Epithelial cell of prostate (primary cell): ENCODE data around the gene LRRC74A.
"Not testable (repeated sequence)": the region's sequence is repeated elsewhere in the genome, so short reads cannot be mapped to it uniquely, and the experiment has no call there.

Experiments used
- DNase-seq: peaks from one replicate; pipeline ENCODE4 v3.0.0-alpha.2; 2011; ENCODE audit warnings: low read depth, low spot score
- H3K27ac ChIP-seq: fragments of 450-650 bp; 2 replicates; pipeline ENCODE4 v1.5.1; 2017; ENCODE audit warnings: mild to moderate bottlenecking

The LRRC74A gene

DNA sequence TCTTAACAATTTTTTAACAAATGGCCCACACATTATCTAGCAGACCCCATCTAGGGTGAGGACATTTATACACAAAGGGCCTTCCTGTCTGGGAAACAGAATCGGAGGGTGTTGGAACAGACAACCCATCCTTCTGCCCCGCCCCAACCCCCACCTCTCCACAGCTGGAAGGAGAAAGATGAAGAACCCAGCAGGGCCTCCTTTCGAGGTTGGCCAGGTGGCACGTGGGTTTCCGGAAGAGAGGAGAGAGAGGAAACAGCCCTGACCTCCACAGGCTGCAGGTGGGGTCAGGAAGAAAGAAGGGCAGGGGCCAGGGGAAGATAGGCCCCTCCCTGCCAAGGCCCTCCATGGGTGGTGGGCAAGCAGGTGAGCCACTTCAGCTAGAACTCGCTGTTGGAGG lies 57.2 kb downstream of the LRRC74A start:
- H3K27ac ChIP-seq = no peak overlapping the region
- DNase-seq = no peak

DNA sequence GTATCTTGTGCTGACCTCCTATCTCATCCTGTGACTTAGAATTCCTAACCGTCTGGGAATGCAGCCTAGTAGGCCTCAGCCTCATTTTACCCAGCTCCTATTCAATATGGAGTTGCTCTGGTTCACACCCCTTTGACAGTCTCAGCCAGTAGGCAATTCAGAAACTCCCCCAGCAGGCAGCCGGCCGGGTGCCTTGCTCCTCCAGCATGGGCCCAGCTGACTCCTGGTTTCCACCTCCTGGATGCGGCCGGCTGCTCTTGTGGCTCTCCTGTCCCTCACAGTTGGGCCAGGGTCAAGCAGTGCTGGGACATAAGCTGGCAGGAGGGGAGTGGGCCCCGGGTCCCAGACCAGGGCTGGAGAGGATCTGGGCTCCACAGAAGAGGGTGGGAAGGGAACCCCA lies 58.2 kb downstream of the LRRC74A start:
- H3K27ac ChIP-seq = no peak overlapping the region
- DNase-seq = no peak

DNA sequence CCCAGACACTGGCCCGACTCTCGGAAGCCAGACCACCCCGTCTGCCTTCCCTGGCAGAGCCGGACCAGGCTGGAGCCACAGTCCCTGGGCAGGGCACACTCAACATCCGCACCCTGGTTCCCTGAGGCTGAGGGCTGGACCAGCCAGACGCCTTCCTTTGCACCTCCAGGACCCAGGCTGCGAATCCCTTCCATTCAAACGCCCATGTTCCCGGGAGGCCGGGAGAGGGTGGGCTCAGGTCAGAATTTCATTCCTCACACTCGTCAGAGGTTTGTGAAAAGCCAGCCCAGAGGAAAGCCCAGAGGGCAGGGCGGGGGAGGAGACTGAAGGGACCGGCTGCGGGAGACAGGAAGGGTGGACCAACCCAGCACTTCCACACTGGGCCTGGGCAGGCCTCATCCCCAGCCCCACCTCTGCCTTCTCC lies 58.7 kb downstream of the LRRC74A start:
- no peak for DNase-seq
- H3K27ac ChIP-seq = no peak overlapping the region

DNA sequence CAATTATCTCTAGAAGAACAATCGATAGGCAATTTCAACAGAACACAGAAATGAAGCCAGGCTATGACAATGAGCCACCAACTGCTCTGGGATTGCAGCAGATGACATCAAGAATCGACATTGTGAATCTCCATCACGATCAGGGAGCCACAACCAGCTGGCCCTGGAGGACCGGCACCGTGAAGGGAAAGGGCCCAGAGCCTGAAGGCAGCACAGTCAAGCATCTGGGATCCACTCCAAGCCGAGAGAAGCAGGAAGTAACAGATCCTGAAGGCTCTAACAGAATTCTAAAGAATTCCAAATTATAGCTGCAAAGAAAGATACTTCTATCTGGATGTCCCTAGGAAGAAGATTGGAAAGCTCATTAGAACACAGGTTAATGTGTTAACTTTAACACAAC lies 61.0 kb downstream of the LRRC74A start:
- H3K27ac ChIP-seq = no peak overlapping the region
- DNase-seq = no peak

DNA sequence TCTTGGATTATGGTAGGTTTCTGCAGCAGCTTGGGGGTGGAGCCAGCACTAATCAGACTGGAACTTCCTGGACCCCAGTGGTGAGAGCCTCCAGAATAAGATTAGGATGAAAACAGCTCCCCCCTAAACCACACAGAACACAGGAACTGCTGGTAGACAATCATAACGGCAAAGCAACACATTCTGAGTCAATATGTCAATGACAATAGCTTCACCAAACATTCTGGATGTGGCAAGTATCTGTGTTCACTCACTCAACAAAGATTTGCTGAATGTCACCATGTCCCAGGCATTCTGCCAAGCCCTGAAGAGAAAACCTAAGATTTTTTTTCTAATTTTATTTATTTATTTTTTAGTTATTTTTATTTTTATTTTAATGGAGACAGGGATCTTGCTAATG lies 65.2 kb downstream of the LRRC74A start:
- no peak overlapping the region for H3K27ac ChIP-seq
- no peak for DNase-seq

DNA sequence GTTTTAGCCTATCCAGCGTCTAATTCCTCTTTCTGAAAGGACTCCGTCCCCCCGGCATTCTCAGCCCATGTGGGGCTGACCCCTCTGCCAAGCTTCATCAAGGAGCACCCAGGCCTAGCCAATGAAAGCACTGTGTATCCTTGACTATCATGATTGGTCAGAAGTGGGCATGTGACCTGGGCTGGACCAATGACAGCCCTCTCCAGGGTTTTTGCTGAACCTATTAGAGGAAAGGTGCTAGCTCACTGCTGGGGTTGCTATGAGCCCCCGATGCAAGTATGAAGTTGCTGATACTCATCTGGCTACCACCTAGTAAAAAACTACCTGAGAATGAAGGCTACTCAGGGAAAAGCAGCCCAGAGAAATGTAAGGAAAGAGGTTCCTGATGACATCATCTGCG lies 68.1 kb downstream of the LRRC74A start:
- no peak overlapping the region for H3K27ac ChIP-seq
- no peak for DNase-seq

DNA sequence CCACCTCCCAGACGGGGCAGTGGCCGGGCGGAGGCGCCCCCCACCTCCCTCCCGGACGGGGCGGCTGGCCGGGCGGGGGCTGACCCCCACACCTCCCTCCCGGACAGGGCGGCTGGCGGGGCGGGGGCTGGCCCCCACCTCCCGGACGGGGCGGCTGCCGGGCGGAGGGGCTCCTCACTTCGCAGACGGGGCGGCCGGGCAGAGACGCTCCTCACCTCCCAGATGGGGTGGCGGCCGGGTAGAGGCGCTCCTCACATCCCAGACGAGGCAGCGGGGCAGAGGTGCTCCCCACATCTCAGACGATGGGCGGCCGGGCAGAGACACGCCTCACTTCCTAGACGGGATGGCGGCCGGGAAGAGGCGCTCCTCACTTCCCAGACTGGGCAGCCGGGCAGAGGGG lies 71.8 kb downstream of the LRRC74A start:
- not testable (repeated sequence) for H3K27ac ChIP-seq, DNase-seq

DNA sequence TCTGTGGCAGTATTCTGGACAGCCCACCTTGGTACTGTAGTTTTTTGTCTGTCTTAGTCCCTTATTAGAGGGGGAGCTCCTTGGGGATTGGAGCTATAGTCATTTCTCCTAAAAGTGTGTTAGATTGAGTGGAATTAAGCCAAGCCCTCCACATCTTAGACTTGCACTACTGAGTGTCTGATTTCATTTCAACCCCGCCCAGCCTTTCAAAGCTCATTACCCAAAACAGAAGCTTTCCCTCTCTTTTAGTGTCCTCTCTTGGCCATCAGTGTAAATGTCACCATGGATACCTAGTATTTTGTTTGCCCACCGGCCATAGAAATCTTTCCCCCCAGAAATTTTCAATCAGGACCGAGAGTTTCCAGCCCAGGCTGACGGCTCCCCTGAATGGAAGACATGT lies 74.5 kb downstream of the LRRC74A start:
- no peak for DNase-seq

DNA sequence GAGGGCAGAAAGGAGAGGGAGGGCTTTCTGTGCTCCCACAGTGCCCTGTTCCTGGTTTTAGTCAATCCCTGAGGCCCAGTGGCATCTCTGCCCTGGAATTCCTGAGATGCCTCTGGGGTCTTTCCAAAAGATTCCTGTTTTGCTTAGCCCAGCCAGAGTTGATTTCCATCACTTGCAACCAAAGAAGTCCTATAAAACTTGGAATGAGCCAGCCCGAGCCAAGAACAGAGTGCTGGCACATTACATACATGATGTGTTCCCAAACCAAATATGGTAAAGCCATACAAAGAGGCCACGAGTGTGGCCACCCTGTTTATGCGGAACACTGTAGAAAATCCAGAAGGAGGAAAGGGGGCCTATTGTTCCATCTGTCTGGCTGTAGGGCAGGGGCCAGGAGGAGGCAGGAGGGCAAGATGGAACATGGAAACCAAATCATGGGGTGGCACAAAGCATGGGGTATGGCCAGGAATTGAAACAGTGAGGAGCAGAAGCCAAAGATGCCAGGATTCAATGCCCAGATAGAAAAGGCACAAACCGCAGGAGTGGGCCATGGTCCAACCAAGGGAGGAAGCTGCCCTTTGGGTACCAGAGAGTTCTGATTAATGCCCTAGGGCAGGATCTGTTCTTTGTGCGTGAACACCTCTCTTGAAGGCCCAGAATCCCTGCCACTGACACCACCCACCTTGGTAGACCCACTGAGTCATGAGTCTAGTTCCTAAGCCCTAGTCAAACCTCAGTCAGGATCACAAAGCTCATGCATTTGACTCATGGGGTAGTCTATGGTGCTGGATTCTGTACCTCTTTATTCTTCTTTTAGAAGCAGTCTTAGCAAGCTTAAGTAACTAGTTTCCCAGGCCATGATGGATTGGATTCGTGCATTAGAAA lies 75.2 kb downstream of the LRRC74A start:
- no peak for DNase-seq
- H3K27ac ChIP-seq = no peak overlapping the region

More for the DNA sequence above, 74.5 kb downstream of the LRRC74A start:
- H3K27ac ChIP-seq = no peak overlapping the region

DNA sequence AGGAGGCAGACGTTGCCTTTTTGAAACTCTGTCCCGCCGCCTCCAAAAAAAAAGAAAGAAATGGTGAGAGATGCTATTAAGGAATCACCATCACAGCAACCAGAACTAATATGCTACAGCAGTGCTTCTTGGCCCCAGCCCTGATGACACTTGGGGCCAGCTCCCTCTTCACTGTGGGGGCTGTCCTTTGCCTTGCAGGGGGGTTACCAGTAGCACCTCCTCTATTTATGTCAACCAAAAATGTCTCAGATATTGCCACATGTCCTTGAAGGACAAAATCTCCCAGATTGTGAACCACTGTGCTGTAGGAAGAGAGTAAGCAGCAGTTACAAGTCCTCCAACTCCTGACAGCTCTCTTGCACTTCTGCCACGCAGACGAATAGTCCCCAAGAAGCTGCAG lies 76.4 kb downstream of the LRRC74A start:
- H3K27ac ChIP-seq = no peak overlapping the region
- DNase-seq = no peak

DNA sequence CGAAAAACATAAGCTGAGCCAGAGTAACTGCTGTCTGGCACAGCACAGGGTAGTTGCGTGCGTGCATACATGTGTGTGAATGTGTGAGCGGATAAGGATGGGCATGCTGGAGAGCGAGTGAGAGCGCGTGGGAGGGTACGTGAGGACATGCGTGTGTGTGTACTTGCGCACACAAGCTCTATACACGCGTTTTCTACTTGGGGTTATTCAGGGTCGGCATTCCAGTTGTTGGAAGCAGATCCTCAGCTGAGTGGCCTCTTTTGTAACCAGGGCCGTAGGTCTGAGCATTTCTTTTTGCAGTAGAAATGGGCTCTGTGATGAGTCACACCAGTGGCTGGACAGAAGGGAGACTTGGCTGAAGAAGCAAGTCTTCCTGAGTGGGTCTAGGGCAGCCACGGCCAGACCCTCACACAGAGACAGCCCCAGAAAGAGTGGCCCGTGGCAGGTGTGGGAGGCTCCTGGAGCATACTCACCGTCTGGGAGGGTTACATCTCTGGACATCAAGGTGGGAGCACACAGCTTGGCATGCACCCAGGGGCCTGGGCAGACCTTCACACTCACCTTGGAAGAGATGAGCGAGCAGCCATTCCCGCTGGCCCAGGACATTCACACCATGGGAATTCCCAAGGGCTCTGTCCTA lies 78.0 kb downstream of the LRRC74A start:
- H3K27ac ChIP-seq = peak overlapping the region; percentile 62
- no peak for DNase-seq

DNA sequence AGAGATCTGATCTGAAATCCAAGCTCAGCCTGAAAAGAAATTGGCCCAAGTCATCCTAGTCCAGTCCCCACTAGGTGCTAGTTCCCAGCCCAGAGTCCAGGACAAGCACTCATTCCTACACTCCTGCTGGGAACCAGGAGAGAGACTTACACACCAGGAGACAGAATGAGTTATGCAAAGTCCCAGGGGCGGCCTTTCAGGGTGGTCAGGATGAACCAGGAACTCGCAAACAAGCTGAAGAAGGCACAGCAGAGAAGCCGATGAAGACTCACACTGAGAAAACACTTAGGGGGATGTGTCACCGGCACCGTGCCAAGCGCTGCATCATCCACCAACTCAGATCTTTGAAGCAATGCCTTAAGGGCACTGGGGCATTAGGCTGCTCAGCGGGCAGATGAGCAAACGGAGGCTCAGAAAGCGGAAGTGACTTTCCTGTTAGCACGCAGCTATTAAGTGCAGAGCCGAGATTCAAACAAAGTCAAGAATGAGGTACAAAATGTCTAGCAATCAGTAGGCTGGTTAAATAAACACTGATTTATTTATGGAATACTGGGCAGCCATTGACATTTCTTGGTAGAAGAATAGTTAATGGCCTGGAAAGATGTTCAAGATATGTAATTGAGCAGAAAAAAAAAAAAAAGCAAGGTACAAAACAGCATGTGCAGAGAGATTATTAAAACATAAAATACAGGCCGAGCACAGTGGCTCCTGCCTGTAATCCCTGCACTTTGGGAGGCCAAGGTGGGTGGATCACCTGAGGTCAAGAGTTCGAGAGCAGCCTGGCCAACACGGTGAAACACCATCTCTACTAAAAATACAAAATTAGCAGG lies 78.7 kb downstream of the LRRC74A start:
- peak overlapping the region; percentile 62 for H3K27ac ChIP-seq
- peak; percentile 94 for DNase-seq

DNA sequence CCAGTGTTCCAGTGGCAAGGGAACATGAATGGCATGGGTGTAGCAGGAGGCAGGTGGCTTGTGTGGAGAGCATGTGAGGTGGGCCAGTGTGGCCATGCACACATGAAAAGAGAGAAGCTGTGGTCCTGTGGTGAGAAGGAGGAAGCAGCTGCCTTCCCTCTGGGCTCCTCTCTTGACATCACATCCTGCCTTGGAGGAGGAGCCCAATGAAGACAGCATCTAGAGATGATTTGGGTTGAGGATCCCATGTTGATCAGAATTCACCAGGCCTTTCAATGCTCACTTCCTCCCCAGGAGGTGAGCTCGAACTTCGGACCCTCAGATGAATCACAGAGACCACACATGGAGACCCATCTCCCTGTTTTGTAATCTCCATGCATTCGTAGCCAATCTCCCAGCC lies 82.6 kb downstream of the LRRC74A start:
- H3K27ac ChIP-seq = no peak overlapping the region
- no peak for DNase-seq

DNA sequence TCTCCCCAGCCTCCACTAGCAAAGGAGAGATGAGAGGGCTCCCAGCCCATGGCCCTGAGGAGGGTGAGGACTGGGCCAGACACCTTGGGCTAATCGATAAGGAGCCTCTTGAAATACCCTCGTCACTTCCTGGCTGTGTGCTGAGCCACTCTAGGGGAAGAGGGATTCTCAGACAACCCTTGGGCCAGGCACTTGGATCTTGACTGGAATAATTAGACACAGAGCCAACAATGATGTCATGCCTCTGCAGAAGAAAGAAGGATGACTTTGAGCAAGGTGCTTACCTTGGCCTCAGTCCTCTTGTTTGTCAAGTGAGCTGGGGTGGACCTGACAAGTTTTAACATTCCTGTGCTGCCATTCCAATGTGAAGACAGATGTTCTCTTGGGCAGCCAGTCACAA lies 83.1 kb downstream of the LRRC74A start:
- no peak for DNase-seq
- no peak overlapping the region for H3K27ac ChIP-seq

DNA sequence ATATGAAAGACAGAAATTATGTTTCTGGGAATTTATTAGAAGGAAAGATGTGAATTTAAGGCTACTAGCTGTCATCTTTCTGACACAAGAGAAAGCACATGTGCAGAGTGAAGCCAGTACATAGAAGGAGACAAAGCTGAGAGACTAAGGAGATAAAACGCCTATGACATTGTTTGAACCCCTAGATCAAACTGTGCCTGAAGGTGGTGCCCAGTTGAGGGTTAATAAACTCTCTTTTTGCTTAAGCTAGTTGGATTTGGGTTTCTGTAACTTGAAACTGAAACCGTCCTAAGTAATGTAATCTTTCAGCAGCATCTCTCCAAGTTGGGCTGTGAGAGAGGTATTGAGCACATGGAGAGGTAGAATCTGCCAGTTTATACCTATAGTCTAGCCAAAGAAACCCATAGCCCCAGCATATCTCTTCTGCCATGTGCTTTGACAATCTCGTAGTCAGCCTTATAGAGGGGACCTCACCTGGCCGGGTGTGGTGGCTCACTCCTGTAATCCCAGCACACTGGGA lies 84.2 kb downstream of the LRRC74A start:
- no peak for DNase-seq

DNA sequence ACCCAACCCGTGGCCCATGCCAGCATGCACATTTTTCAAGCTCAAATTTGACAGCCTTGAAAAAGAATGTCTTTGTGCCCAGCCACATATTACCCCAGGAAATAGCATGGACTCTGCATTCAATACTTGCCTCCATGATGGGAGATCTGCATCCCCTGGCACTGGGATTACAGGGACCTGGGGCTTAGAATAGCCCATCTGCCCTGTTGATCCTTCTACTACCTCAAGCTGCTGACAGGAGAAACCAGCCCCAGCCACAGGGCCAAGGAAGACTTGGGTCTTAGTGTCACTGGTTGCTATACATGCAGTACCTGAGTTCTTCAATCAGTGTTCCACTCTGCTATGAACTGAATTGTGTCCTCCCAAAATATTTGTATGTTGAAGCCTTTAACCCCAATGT lies 85.3 kb downstream of the LRRC74A start:
- no peak overlapping the region for H3K27ac ChIP-seq
- DNase-seq = no peak

More for the DNA sequence above, 84.2 kb downstream of the LRRC74A start:
- no peak overlapping the region for H3K27ac ChIP-seq

DNA sequence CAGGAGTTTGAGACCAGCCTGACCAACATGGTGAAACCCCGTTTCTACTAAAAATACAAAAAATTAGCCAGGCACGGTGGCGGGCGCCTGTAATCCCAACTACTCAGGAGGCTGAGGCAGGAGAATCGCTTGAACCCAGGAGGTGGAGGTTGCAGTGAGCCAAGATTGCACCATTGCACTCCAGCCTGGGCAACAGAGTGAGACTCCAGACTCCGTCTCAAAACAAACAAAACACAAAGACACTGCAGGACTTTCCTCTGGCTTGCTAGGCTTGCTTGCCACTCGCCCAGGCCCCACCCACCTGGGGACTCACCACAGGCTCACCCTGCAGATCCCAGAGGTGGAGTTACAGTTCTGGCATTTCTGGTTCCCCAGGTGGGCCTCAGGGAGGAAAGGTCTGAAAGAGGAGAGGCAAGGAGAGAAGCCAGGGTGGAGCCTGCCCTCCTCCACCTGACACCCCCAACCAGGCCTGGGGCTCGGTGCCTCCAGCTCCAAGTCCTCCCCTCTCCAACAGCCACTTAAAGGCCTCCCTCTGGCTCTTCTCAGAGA lies 88.4 kb downstream of the LRRC74A start:
- not testable (repeated sequence) for DNase-seq
- peak overlapping the region; percentile 48 for H3K27ac ChIP-seq

DNA sequence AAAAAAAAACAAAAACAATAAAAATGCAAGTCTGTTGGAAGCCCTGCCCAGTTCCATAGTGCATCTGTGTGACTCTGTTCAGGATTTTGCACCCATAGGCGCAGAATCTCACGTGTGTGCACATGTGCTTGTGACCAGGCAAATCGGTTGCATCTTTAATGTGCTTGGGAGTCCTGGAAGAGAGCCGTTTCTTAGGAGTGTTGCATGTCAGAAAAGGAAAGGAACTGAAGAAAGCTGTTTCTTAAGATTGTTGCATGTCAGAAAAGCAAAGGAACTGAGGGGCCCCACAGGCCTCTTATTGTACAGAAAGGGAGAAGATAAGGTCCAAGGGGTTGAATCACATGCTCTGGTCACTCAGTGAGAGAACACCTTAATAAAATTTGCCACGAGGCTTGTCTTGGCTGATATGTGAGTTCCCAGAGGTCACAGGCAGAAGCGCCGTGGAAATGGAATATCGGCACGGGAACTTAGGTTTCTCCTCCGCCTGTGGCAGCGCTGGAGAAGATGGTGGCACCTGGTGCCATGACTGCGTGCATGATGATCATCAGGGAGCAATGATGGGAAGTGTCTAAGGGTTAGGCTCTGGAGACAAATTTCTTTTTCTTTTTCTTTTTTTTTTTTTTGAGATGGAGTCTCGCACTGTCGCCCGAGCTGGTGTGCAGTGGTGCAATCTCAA lies 90.0 kb downstream of the LRRC74A start:
- no peak for DNase-seq
- no peak overlapping the region for H3K27ac ChIP-seq

DNA sequence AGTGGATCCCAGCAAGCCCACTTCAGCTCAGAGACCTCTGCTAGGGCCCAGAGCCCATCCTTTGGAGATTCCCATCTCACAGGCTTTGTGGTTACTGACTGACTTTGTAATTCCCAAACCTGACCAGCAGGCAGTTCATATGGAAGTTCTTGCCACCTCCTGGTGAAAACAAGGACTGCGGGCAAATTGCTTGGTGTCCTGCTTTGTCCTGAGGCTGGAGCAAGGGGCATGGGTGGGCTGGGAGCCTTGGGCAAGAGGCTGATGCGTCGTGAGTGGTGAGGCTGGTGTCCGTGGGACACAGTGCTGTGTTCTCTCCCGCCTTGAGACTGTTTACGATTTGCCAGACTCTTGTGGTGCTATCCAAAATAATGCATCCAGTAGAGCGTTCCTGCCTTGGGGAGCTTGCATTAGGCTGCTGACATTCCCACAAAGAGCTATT lies 91.0 kb downstream of the LRRC74A start:
- no peak for DNase-seq

More for the DNA sequence above, 91.0 kb downstream of the LRRC74A start:
- peak overlapping the region; percentile 97 for H3K27ac ChIP-seq
